ENCODE data around the gene SARS2. TPM values are rescaled to one million over a fixed set of nuclear protein-coding genes. Genes with fewer than 3 reads are reported as not detected.

The SARS2 gene
- total and polyA plus RNA-seq, 11 donors: 9.0 to 29.1 (median 16.7) TPM

DNA sequence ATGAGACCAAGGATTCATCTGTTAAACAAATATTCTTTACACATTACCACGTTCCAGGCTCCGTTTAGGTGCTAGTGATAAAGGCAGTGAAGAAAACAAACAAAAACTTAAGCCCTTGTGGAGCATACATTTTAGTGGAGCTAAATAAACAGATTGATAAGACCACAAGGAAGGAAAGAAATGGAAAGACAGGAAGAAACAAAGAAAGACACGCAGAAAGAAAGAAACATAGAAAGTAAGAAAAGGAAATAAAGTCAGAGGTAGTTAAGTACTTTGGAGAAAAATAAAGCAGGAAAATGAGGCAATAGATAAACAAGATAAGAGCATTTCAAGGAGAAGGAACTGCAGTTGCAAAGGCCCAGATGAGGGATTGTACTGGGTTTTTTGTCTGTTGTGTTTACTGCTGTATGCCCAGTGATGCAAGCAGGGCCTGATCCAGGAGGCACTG, 29.8 kb downstream of the SARS2 start:
- peaks cover 0 to 16% (median 11%) of the 10 kb centered on the region in 9 donors for H3K36me3 ChIP-seq

DNA sequence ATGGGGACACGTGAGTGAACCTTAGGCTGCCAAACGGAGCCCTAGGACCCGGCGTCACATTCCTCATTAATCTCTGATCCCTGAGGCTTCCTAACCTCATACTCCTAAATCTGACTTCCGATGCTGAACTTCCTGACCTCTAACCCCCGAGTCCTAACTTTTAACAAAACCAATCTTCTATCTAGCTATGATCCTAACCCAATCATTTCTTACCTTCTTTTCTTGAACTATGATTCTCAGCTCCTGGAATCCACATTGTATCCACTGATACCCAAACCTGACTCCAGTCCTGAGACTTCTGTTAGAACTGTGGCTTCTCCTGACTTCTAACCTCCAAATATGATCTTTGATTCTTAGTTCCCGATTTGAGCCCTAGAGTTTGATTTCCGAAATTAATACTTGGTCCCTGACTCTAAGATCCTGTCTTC, 30.3 kb downstream of the SARS2 start:
- no peak for ATAC-seq
- no peak for DNase-seq
- Histone ChIP-seq H3K4me1 (peaks cover 6 to 40% (median 22%) of the 10 kb centered on the region in 12 donors), H3K27me3 (no peaks in the 10 kb centered on the region), H3K9me3 (peaks cover 0 to 3% (median 0%) of the 10 kb centered on the region in 12 donors), H3K36me3 (peaks cover 0 to 10% (median 5%) of the 10 kb centered on the region in 9 donors), H3K4me3 (peak overlapping the region; percentile 63 to 98 (median 90)), H3K27ac (peak overlapping the region; percentile 38 to 94 (median 85))
- TF ChIP-seq POLR2A (IDR thresholded peaks at IDR 0.05): no peak
- TF ChIP-seq, protein P1, sequence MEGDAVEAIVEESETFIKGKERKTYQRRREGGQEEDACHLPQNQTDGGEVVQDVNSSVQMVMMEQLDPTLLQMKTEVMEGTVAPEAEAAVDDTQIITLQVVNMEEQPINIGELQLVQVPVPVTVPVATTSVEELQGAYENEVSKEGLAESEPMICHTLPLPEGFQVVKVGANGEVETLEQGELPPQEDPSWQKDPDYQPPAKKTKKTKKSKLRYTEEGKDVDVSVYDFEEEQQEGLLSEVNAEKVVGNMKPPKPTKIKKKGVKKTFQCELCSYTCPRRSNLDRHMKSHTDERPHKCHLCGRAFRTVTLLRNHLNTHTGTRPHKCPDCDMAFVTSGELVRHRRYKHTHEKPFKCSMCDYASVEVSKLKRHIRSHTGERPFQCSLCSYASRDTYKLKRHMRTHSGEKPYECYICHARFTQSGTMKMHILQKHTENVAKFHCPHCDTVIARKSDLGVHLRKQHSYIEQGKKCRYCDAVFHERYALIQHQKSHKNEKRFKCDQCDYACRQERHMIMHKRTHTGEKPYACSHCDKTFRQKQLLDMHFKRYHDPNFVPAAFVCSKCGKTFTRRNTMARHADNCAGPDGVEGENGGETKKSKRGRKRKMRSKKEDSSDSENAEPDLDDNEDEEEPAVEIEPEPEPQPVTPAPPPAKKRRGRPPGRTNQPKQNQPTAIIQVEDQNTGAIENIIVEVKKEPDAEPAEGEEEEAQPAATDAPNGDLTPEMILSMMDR (IDR thresholded peaks at IDR 0.05): no peak
- intact Hi-C loops (cut with DNase I): loop anchor here in 1 of 10 donors (2.0 kb wide), 1 partner anchor 31 kb away; the partner anchor contains the start of genes MRPS12 and SARS2
- WGBS, 4 donors: 2 to 4% (median 3%) methylated on average over 8 of the region's 8 CpGs

More for the DNA sequence above, 29.8 kb downstream of the SARS2 start:
- no peak for DNase-seq
- intact Hi-C loops (cut with DNase I): loop anchor here in 1 of 10 donors (2.0 kb wide), 1 partner anchor 30 kb away; the partner anchor contains the start of genes MRPS12 and SARS2
- TF ChIP-seq, protein P1 (IDR thresholded peaks at IDR 0.05): no peak
- no peak for TF ChIP-seq POLR2A (IDR thresholded peaks at IDR 0.05)
- Histone ChIP-seq H3K4me3 (peak overlapping the region in 9 of 12 donors; percentile 74 to 98 (median 92)), H3K27ac (peak overlapping the region in 5 of 12 donors; percentile 78 to 94 (median 92)), H3K27me3 (no peaks in the 10 kb centered on the region), H3K9me3 (peaks cover 0 to 3% (median 0%) of the 10 kb centered on the region in 12 donors), H3K4me1 (peaks cover 6 to 36% (median 22%) of the 10 kb centered on the region in 12 donors)
- 21 to 28% (median 25%) methylated on average over 3 of the region's 3 CpGs for WGBS, 4 donors
- no peak for ATAC-seq

DNA sequence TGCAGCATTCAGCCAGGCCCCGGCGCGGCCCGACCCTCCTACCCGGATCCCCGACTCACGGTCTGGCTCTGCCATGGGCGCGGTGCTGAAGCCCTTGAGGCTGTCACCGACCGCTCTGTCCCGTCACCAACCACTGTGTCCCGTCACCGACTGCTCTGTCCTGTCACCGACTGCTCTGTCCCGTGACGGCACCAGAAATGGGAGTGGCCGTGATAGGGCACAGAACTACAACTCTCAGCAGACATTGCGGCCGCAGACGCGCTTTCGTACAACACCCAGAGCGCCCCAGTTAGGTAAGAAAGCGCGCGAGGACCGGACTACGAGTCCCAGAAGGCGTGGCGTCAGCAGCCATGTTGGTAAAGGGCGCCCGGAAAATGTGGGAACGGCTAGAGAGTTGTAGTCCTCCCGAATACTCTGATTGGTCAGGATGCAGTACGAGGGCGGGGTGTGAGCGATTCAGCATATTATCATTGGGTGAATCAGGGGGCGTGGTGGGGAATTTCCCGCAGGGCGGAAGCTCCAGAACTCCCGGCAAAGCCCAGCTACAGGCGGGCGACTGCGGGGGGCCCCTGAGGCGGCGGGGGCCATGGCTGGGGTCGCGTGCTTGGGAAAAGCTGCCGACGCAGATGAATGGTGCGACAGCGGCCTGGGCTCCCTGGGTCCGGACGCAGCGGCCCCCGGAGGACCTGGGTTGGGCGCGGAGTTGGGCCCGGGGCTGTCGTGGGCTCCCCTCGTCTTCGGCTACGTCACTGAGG, 30.9 kb downstream of the SARS2 start, which contains the start of the genes NFKBIB and SIRT2:
Gene NFKBIB, plus strand, starts transcription at position 523 of the 755 bp plus-strand sequence. Its CDS starts 64 bp downstream, at position 587.
Gene SIRT2, minus strand, starts transcription at position 172 of the 755 bp plus-strand sequence. Its CDS starts 97 bp downstream, at position 75.
- peaks cover 0 to 4% (median 0%) of the 10 kb centered on the region in 9 donors for H3K36me3 ChIP-seq
- peak; percentile 99 to 100 (median 100) for DNase-seq
- peak; percentile 75 to 95 for TF ChIP-seq POLR2A (IDR thresholded peaks at IDR 0.05)
- TF ChIP-seq, protein P1 (IDR thresholded peaks at IDR 0.05): peak in 1 of 12 donors; percentile 13
- peak; percentile 97 to 99 (median 98) for ATAC-seq
- intact Hi-C loops (cut with DNase I): loop anchor here in 6 of 10 donors (1.0 to 10.0 kb wide), 6 partner anchors 31 to 68 kb away; partner anchors contain the start of genes ECH1 (in 2 of the 6), MRPS12 (in 1 of the 6) and SARS2 (in 1 of the 6)
- WGBS, 4 donors: 0 to 1% (median 1%) methylated on average over 53 to 64 of the region's 64 CpGs
- H3K27ac ChIP-seq: peak within 1 kb of the TSS; percentile 38 to 95 (median 91)
- peaks cover 6 to 46% (median 22%) of the 10 kb centered on the region in 12 donors for H3K4me1 ChIP-seq
- peaks cover 0 to 3% (median 0%) of the 10 kb centered on the region in 12 donors for H3K9me3 ChIP-seq
- H3K27me3 ChIP-seq: no peaks in the 10 kb centered on the region
- peak within 1 kb of the TSS; percentile 74 to 98 (median 92) for H3K4me3 ChIP-seq

Data from heart left ventricle (tissue), 16 donors.